Fibroblast of upper back skin (primary cell): Measurements from ENCODE around the gene GYG2.
"Not testable (repeated sequence)": the region's sequence is repeated elsewhere in the genome, so short reads cannot be mapped to it uniquely, and the experiment has no call there.

Source experiments
- DNase-seq: peaks from one replicate; pipeline ENCODE4 v3.0.0-alpha.2; 2013

The GYG2 gene

DNA sequence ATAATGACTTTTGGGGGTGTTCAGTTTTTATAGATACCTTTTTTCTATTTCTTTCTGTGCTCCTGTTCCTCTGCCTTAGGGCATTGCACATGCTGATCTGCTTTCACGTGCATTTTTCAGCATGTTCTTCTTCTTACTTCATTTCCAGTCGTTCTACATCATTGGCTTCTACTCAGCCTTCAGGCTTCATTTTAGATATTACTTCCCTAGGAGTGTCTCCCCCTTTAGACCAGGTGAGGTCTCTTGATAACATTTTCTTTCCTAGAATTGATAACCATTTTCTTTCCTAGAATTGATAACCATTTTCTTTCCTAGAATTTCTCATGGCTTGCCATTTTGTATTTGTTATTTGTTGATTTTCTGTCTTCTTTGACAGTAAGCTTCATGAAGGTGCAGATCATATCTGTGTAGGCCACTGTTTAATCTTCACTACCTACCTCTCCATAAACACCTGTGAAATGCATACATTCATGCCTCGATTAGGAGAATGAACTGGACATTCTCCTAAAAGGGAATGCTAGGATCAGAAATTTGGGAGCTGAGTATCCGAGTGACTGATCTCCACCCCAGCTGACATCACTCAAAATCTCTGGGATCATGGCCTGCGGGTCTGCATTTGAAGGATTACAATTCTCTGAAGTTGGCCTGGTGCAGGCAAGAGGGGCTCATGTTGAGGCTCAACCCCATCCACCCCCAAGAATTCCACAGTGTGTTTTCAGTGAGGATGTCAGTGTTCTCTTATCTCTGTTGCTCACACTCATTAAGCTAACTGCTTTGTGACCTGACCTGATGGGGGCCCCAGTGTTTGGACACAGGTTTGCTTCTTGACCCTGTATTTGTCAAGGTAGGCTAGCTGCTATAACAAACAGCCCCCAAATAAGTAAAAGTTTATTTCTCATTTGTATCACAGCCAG, 45.7 kb downstream of the GYG2 start:
- DNase-seq = no peak

DNA sequence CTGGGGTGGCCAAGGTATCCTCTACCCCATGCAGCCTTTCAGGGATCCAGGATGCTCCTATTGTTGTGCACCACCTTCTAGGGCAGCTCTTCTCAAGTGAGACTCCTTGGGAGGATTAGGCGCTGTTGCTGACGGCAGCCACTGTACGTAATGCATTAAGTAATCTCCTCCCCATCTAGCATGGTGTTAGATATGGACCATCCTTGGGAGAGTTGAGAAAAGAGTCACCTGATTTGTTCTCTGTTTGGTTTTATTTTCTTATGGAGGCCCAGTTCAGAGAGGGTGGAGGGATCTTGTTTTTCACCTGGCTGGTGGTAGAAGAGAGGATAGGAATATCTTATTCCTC, 46.4 kb downstream of the GYG2 start:
- no peak for DNase-seq

DNA sequence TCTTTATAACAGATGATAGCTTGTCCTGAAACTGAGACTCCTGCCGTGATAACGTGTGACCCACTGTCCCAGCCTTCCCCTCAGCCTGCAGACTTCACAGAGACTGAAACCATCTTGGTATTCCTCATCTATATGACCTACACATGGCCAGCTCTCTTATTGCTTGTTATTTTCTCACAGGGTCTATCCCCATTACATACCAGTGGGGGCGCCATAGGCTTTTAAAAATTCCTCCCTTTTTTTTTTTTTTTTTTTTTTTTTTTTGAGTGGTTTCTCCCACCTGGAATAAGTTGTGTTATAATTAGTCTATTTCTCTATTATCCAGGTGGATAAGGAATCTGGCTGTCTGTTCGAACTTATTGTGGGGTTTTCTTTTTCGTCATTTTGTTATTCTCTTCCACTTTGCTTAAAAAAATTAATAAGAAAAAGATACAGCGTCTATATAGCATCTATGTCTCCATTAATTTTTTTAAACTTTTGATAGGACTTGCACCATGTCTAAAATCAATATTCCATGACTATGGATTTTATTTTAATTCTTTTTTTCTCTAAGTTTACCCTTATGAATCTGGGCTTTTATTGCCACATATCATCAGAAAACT, 47.2 kb downstream of the GYG2 start:
- DNase-seq = no peak

DNA sequence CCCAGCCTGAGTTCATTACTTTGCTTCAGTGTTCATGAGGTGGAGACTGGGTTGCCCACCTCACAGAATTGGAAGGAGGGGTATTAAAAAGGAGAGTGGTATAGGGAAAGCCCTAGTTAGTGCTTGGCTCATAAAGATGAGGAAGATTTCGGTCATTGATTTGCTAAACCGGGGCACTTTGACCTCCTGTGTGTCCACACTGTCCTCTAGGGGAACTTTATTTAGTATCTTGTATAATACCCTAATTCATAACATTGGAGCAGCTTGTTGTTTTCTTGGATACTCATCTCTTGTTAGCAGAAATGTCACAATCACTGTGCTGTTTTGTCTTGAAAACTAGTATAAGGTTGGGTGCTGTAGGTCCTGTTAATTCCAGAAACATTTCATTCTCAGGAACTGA, 49.8 kb downstream of the GYG2 start:
- no peak for DNase-seq

DNA sequence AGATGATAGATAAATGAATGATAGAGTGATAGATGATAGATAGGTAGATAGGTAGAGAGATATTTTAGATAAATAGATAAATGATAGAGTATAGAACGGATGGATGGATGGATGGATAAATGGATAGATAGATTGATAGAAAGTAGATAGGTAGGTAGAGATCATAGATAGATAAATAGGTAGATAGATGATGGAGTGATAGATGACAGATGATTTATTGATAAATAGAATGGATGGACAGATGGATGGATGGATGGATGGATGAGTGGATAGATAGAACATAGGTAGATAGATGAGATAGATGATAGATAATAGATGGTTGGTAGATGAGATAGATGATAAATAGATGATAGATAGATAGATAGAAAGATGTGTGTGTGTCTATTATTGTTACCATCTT, 50.9 kb downstream of the GYG2 start:
- no peak for DNase-seq

DNA sequence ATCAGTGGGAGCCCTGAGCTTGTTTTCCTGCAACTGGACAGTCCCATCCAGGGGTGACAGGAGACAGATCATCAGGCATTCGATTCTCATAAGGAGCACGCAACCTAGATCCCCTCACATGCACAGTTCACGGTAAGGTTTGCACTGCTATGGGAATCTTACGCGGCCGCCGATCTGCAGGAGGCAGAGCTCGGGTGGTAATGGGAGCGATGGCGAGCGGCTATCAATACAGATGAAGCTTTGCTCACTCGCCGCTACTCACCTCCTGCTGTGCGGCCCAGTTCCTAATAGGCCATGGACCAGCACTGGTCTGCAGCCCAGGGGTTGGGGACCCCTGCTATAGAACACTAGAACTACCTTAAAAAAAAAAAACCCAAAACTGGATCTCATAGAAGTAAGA, 55.0 kb downstream of the GYG2 start:
- no peak for DNase-seq

DNA sequence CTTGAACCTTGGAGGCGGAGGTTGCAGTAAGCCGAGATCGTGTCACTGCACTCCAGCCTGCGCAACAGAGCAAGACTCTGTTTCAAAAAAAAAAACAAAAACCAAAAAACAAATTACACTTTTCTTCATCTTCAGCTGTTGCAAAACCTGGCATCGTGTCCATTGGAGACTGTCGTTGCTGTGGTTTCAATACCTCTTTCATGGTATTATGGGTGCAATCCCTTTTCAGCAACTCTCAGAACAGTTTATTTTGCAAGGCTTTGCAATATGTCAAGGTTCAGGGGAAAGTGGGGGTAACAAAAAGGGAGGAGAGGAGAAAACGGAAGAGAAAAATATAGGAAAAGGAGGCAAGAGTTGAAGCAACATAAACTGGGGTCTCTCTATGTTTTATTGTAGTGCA, 59.6 kb downstream of the GYG2 start:
- DNase-seq = no peak

DNA sequence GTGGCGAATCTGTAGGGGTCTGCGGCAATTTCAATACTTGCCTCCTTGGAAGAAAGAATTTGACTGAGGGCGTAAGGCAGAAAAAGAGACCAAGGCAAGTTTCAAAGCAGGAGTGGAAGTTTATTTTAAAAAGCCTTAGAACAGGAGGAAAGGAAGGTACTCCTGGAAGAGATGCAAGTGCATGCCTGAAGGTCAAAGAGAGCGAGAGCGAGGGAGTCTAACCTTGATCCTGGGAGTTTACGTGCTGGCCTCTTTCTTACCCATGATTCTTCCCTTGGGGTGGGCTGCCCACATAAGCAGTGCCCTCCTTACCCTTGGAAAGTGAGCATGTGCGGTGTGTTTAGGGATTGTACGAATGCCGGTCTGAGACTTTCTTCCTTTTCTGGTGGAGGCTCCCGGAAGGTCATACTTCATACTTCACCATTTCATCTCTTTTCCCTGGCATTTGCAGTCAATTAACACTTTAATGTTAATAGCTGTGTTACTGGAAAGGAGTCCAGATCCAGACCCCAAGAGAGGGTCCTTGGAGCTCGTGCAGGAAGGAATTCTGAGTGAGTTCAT, 60.4 kb downstream of the GYG2 start:
- DNase-seq = no peak

DNA sequence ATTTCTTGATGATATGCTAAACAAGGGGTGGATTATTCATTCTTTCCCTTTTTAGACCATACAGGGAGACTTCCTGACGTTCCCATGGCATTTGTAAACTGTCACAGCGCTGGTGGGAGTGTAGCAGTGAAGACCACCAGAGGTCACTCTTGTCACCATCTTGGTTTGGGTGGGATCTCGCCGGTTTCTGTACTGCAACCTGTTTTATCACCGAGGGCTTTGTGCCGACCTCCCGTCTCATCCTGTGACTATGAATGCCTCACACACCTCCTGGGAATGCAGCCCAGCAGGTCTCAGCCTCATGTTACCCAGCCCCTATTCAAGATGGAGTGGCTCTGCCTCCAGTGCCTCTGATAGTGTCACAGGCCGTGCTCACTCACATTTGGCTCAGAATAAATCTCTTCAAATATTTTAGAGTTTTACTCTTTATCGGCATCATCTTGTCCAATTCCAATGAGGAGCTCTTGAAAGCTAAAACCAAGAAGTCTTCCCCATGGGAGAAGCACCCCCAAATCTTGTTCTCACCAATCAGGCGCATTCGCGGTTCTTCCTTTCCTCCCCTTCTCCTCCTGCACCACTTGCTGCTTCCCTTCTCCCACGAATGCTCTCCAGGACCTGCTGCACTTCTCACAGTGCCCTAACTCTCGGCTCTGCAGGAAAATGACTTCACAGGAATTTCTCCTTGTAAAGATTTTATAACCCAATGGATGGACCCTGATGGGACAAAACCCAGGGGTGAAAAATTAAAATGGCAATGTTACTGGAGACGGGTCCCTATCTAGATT, 61.2 kb downstream of the GYG2 start:
- peak; percentile 8 for DNase-seq

DNA sequence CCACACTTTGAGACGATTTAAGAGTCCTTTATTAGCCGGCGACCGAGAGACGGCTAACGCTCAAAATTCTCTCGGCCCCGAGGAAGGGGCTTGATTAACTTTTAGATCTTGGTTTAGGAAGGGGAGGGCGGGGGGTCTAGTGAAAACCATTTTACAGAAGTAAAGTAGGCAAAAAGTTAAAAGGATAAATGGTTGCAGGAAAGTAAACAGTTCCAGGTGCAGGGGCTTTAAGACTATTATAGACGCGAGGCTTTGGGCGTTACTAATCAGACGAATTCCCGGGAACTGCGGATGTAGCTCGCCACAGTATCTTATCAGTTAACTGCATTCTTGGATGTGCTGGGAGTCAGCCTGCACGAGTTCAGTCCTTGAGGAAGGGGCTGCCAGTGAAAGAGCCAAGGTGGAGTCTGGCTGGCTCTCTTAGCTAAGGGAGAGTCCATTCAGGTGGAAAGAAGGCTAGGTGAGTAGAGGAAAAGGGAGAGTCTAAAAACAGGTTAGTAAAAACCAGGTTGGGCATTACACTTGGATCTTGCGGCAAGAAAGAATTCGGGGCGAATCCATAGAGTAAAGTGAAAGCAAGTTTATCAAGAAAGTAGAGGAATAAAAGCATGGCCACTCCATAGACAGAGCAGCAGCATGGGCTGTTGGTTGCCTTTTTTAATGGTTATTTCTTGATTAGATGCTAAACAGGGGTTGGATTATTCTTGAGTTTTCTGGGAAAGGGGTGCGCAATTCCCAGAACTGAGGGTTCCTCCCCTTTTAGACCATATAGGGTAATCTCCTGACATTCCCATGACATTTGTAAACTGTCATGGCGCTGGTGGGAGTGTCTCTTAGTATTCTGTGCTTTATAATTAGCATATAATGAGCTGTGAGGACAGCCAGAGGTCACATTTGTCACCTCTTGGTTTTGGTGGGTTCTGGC, 62.1 kb downstream of the GYG2 start:
- DNase-seq = not testable (repeated sequence)

DNA sequence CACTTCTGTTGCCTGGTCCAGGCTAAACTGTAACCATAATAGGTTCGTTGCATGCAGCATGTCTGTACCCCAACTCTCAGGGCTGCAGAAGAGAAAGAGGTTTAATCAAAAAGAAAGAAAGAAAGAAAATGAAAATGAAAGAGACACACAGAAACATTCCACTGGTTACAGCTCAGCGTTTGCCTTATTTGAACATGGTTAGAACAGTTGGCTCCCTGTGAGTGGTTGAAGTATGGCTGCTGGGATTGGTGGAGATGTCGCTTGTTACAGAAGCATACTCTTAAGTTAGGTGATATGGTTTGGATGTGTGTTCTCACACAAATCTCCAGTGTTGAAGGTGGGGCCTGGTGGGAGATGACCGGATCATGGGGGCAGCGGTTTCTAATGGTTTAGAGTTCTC, 64.1 kb downstream of the GYG2 start:
- DNase-seq = no peak

DNA sequence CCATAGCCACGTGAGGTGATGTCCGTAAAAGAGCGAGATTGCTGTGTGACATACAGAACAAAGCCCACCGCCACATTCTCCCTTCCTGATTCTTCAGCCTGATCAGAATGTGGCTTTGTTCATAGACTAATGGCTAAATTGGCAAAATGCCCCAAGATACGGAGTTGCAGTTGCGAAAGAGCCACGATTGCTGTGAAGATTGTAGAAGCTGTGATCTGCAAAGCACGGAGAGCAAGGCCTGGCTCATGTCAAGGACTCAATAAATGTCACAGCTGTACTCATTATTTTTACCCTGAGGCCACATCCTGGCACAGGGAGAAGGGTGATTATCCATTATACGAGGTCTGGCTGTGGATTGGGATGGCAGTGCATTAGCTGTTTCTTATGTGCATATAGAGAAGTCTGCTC, 66.2 kb downstream of the GYG2 start:
- peak; percentile 21 for DNase-seq

DNA sequence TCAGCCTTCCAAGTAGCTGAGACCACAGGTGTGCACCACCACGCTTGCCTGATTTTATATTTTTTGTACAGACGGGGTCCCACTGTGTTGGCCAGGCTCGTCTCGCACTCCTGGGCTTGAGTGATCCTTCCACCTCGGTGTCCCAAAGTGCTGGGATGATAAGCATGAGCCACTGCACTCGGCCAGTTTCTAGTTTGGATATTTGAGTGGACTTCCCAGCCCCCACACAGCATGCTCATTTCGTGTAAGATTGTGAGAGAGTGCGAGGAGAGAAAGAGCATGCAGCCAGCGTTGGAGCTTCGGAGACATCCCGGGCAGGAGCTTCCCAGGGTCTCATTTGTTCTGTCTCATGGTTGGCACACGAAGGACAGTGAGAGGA, 68.6 kb downstream of the GYG2 start:
- no peak for DNase-seq

DNA sequence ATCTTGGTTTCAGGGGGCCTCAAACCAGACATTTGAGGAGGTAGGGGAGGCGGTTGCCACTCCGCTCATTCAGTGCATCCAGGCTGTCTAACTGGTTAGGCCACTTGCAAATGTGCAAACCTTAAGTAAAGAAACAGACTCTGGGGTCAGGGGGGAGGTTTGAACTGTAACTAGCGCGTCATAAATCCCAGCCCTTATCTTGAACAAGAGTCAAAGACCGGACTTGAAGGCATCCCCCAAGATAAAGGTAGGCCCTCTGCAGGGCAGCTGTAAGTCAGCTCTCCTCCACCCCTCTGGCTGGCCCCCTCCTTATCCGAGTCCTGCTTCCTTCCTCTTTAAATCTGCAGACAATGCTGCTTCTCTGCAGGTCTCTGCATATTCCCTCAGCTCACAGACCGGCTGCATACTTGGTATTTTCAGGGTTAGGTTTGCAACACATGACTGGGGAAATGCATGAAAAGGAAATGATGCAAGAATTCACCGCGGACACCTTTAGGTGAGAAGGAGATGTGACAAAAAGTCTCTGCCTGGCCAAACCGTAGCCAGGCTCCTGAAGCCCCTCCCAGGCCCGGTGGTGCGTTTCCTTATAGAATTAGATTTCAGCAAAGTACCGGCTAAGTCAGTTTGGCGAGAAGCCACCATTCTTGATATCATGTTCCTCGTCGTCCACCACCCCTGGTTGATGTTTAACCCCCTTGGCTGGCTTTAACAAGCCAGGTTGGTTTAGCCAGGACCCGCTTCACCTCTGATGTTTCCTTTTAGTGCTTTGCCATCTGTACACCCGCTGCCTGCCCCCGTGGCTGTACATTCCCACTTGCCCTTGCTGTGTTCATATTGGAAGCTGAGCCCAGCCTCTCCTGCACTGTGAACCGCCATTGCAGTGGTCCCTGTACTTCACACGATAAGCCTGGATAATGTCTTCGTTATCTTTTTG, 69.2 kb downstream of the GYG2 start:
- peak; percentile 10 for DNase-seq

DNA sequence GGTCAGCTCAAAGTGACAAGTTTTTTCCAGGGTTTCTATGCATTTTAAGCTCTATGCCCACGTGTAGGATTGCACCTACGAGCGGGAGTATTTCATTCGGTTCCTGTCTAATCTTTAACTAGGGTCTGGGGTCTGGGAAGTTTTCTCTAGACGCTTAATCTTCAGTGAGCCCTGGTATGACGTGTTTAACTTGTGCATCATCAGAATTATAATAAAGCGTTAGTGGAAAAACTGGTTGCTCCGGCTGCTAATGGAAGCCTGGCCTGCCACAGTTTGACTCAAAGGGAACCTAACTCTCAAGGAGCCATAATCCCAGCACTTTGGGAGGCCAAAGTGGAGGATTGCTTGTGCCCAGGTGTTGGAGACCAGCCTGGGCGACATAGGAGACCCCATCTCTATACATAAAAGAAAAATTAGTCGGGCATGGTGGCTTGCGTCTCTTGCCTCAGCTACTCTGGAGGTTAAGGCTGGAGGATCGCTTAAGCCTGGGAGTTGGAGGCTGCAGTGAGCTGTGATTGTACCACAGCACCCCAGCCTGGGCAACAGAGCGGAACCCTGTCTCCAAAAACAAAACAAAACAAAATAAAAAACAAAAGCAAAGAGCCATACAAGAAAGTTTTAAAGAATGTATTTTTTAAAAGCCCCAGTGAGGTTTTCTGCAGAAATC, 70.2 kb downstream of the GYG2 start:
- no peak for DNase-seq

DNA sequence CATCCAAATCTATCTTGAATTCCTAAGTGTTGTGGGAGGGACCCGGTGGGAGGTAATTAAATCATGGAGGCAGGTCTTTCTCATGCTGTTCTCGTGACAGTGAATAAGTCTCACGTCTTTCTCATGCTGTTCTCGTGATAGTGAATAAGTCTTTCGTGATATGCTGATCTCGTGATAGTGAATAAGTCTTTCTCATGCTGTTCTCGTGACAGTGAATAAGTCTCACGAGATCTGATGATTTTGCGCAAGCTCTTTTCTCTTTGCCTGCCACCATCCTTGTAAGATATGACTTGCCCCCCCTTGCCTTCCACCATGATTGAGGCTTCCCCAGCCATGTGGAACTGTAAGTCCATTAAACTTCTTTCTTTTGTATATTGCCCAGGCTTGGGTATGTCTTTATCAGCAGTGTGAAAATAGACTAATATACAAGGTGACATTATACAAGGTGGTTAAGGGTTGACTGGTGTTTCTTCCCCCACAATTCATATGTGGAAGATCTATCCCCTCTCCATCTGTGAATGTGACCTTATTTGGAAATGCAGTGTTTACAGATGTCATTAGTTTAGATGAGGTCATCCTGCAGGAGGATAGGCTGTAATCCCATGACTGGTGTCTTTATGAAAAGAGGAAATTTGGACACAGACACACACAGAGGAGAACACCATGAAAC, 72.8 kb downstream of the GYG2 start:
- no peak for DNase-seq

DNA sequence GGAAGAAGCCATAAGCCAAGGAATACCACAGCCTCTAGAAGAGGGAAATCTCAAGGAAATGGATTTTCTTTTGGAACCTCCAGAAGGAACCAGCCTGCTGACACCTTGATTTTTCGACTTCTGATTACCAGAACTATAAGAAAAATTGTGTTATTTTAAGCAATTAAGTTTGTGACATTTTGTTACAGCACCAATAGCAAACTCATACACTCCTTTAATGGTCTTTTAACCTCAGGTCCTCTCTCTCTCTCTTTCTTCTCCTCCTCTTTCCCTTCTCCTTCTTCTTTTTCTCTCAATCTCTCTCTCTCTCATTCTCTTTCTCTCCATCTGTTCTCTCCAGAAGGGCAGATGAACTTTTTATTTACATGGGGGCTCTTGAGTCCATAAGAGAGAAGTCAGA, 74.1 kb downstream of the GYG2 start:
- DNase-seq = no peak

DNA sequence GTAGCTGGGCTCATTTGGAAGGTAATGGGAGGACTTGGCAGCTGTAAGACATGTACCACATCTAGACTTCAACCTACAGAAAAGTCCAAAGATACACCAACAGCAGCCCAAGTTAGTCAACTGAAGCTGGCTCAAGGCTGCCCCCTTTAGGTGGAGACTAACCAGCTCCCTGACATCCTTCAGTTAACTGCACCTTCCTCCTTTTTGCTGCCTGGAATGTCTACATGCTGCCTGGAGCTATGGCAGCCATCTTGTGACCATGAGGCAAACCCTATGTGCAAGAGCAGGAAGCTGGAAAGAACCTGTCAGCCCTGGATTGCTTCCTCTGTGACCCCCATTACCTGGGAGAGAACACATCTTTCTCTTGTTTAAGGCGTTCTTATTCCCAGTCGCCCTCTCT, 74.6 kb downstream of the GYG2 start:
- no peak for DNase-seq

DNA sequence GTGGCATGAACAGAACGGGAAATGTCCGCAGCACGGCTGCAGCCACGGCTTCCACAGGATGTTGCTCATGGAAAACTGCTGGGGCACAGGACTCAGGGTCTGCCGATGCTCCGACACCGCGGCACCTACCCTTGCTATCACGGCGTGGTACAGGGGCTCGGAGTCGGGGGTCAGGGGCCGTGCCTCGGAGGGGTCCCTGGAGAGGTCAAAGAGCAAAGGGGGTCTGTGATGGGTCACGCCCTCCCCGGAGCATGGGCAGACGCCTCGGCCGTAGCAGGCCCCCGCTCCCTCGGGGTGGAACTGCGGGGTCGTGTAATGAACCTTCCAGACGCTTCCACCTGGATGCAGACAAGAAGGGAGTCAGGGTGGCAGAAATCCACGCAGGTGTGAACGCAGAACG, 78.6 kb downstream of the GYG2 start:
- DNase-seq = no peak

DNA sequence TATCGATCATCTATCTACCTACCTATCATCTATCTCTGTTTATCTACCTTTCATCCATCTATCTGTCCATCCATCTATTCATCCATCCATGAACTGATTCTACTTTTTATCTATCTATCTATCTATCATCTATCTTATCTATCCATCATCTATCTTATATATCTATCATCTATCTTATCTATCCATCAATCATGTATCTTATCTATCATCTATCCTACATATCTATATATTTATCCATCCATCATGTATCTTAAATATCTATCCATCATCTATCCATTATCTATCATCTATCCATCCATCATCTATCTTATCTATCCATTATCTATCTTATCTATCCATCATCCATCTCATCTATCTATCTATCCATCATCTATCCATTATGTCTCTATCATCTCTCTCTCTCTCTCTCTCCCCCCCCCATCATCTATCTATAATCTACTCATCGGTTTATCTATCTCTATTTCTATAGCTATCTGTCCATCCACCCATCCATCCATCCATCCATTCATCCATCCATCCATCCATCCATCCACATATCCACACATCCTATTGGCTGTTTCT, 79.5 kb downstream of the GYG2 start:
- no peak for DNase-seq
